SU-DHL-6 (cell line): ENCODE data around the gene PIR.

Experiments used
- H2AFZ ChIP-seq: fragments of 200-600 bp; sonication (generic); 2 replicates; pipeline ENCODE4 v1.6.1; 2014; ENCODE audit warnings: low read depth, mild to moderate bottlenecking, moderate library complexity, mixed read lengths, antibody characterized with exemption, low read length; ENCODE audit not compliant: severe bottlenecking
- H3F3A ChIP-seq: fragments of 200-600 bp; shearing (Covaris generic); 2 replicates; pipeline ENCODE4 v1.6.0; 2016; ENCODE audit warnings: antibody characterized with exemption, mild to moderate bottlenecking; ENCODE audit not compliant: insufficient read depth
- H3K27ac ChIP-seq: fragments of 200-600 bp; sonication (generic); 2 replicates; pipeline ENCODE4 v1.5.1; 2016; ENCODE audit warnings: low read depth, mild to moderate bottlenecking, low read length, moderate library complexity, mixed read lengths
- H3K27me3 ChIP-seq: fragments of 200-600 bp; sonication (generic), shearing (Covaris generic); 2 replicates; pipeline ENCODE4 v1.6.0; 2014; ENCODE audit warnings: mild to moderate bottlenecking, low read length
- H3K36me3 ChIP-seq: fragments of 200-600 bp; sonication (generic); 2 replicates; pipeline ENCODE4 v1.6.1; 2014; ENCODE audit warnings: mild to moderate bottlenecking, low read length, mixed read lengths
- H3K4me2 ChIP-seq: fragments of 300-600, 200-600 bp; shearing (Covaris generic), sonication (generic); 2 replicates; pipeline ENCODE4 v1.6.0; 2014; ENCODE audit warnings: low read length, low read depth, mild to moderate bottlenecking; ENCODE audit not compliant: poor library complexity, severe bottlenecking
- H3K4me3 ChIP-seq: fragments of 200-600 bp; sonication (generic); 2 replicates; pipeline ENCODE4 v1.5.1; 2014; ENCODE audit warnings: antibody characterized with exemption, low read length, mild to moderate bottlenecking, mixed read lengths; ENCODE audit not compliant: insufficient read depth, poor library complexity, severe bottlenecking
- H3K79me2 ChIP-seq: fragments of 200-600 bp; sonication (generic); 2 replicates; pipeline ENCODE4 v1.6.1; 2014; ENCODE audit warnings: mild to moderate bottlenecking, low read length, moderate library complexity; ENCODE audit not compliant: insufficient read depth
- H3K9ac ChIP-seq: fragments of 200-600 bp; sonication (generic); 2 replicates; pipeline ENCODE4 v1.7.0; 2014; ENCODE audit warnings: mild to moderate bottlenecking, low read length
- H3K9me2 ChIP-seq: fragments of 200-600 bp; sonication (generic); replicated peaks from 2 replicates; pipeline ENCODE4 v1.6.1; 2014; ENCODE audit warnings: low read length; ENCODE audit not compliant: insufficient read depth
- H3K9me3 ChIP-seq: fragments of 200-600 bp; sonication (generic); 2 replicates; pipeline ENCODE4 v1.6.1; 2014; ENCODE audit warnings: low read length, mixed read lengths; ENCODE audit not compliant: insufficient read depth
- H4K20me1 ChIP-seq: fragments of 200-600 bp; sonication (generic); 2 replicates; pipeline ENCODE4 v1.6.1; 2014; ENCODE audit warnings: low read depth, mild to moderate bottlenecking, antibody characterized with exemption, low read length, moderate library complexity, mixed read lengths
- EZH2phosphoT487 ChIP-seq: fragments of 200-600 bp; sonication (generic), shearing (Covaris generic); conservative IDR thresholded peaks from 2 replicates; pipeline ENCODE4 v1.6.1; 2018; ENCODE audit warnings: mild to moderate bottlenecking, antibody characterized with exemption, low read length, moderate library complexity, mixed read lengths
- TF ChIP-seq, protein P1 (sequence below): fragments of 200-600 bp; sonication (generic); IDR thresholded peaks from one replicate; pipeline ENCODE4 v1.5.1; 2017; ENCODE audit warnings: antibody characterized with exemption, mild to moderate bottlenecking, low read length, moderate library complexity; ENCODE audit not compliant: insufficient read depth, poor library complexity, severe bottlenecking

PIR gene

DNA sequence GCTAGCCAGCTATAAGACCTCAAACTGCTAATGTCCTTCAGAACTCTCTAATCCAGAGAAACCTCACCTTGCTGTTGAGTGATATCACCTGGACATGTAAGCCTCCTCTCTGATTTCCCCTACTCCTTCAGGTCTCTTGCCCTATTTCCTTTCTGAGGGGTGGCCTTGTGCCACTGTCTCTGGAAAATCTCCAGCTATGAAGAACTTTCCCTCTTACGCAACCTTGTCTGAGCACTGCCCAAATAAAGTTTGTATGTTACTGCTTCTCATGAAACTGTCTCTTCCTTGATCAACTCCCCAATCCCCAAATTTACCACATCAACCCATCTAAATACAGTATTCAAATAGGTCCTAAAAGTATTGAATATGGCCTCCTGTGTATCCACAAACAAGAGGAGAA is 55.4 kb downstream of the PIR start:
- no peak overlapping the region for H3K27ac ChIP-seq
- H3K79me2 ChIP-seq, result no peaks in the 10 kb centered on the region
- H3K27me3 ChIP-seq, result no peaks in the 10 kb centered on the region
- H3F3A ChIP-seq, result no peaks in the 10 kb centered on the region
- no peaks in the 10 kb centered on the region for H4K20me1 ChIP-seq
- H3K36me3 ChIP-seq, result no peaks in the 10 kb centered on the region
- no peak overlapping the region for H3K4me2 ChIP-seq
- H3K9me3 ChIP-seq, result no peaks in the 10 kb centered on the region
- no peak overlapping the region for H3K9ac ChIP-seq
- no peak for TF ChIP-seq EZH2phosphoT487
- TF ChIP-seq, protein P1, sequence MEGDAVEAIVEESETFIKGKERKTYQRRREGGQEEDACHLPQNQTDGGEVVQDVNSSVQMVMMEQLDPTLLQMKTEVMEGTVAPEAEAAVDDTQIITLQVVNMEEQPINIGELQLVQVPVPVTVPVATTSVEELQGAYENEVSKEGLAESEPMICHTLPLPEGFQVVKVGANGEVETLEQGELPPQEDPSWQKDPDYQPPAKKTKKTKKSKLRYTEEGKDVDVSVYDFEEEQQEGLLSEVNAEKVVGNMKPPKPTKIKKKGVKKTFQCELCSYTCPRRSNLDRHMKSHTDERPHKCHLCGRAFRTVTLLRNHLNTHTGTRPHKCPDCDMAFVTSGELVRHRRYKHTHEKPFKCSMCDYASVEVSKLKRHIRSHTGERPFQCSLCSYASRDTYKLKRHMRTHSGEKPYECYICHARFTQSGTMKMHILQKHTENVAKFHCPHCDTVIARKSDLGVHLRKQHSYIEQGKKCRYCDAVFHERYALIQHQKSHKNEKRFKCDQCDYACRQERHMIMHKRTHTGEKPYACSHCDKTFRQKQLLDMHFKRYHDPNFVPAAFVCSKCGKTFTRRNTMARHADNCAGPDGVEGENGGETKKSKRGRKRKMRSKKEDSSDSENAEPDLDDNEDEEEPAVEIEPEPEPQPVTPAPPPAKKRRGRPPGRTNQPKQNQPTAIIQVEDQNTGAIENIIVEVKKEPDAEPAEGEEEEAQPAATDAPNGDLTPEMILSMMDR, result no peak
- H2AFZ ChIP-seq, result no peak overlapping the region
- no peak overlapping the region for H3K4me3 ChIP-seq
- H3K9me2 ChIP-seq, result no peaks in the 10 kb centered on the region

DNA sequence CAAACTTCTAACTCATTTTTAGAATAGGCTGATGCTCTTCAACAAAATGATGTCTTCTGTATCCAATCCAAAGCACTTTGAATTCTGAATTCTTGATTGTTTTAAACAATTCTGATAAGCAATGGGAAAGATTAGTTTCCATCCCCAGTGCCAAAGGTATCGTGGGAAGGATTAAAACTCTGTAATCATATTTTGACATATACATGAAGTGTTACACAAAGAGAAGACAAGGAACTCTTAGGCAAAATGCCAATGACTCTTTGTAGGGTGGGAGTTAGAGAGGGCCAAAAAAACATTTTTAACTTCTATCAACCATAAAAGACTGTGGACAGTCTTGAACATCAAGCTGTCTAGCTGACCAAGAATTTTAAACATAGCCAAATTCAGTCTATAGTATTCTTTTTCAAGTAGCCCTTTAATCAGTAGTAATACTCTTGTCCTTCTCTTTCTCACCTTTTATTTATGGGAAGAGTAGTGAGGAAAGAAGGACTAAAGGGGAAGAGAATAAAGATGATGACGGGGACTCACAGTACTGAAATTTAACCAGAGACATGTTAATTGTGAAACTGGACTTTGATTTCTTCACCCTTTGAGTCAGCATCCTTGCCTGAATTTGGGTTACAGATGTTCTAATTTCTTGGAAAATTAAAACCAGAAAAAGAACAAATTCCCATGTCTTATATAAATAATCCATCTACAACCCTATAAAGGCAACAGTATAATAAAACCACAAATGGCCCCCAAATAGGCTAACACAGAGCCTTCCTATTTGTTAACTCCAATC is 57.1 kb downstream of the PIR start:
- Histone ChIP-seq H3K9me2 (no peaks in the 10 kb centered on the region), H3K36me3 (no peaks in the 10 kb centered on the region), H3F3A (no peaks in the 10 kb centered on the region), H3K27ac (no peak overlapping the region), H3K27me3 (no peaks in the 10 kb centered on the region), H2AFZ (no peak overlapping the region), H3K4me3 (no peak overlapping the region), H3K4me2 (no peak overlapping the region), H3K9ac (no peak overlapping the region), H3K9me3 (no peaks in the 10 kb centered on the region), H4K20me1 (no peaks in the 10 kb centered on the region), H3K79me2 (no peaks in the 10 kb centered on the region)
- TF ChIP-seq, protein P1, result no peak
- TF ChIP-seq EZH2phosphoT487, result no peak

- TF ChIP-seq EZH2phosphoT487, result no peak
- TF ChIP-seq, protein P1, result no peak
- Histone ChIP-seq H3K27me3 (no peaks in the 10 kb centered on the region), H3K9me2 (no peaks in the 10 kb centered on the region), H2AFZ (no peak overlapping the region), H3K4me2 (no peak overlapping the region), H4K20me1 (no peaks in the 10 kb centered on the region), H3K79me2 (no peaks in the 10 kb centered on the region), H3K36me3 (no peaks in the 10 kb centered on the region), H3K4me3 (no peak overlapping the region), H3K9me3 (no peaks in the 10 kb centered on the region), H3K27ac (no peak overlapping the region), H3K9ac (no peak overlapping the region), H3F3A (no peaks in the 10 kb centered on the region)
Observed at GRCh38 chrX:15434205-15434604, 58.9 kb downstream of the PIR start.
